ELR (cell line): ENCODE measurements around the gene ACVR1B.

Source experiments
- DNase-seq: peaks from one replicate; pipeline ENCODE4 v3.0.0-alpha.2; 2015; ENCODE audit warnings: low read depth

Gene ACVR1B

DNA sequence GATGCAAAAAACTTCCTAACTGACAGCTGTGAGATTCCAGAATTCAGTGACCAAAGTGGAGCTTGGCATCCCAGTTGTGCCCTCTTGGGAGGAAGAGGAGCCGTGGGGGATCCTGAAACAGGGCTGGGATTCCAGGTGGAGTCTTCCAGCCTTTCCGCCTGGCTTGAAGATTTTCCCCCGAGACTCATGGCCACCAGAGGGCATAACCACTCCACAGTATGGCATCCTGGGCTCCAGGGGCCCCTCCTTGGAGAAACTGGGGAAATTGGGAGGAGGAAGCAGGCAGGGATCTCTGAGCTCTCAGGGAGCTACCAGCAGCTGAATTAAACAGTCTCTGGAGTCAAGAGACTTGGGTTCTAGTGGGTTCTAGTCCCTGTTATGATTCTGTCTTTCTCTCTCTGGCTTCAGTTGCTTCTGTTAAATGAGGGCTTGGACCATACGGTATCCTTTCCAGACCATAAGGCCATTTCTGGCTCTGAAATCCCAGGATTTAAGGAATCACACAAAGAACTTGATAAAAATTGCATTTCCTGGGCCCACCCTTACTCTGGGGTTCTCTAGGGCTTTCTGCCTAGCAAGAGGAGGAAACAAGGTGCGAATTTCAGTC lies 52.6 kb downstream of the ACVR1B start:
- peak; percentile 73 for DNase-seq

DNA sequence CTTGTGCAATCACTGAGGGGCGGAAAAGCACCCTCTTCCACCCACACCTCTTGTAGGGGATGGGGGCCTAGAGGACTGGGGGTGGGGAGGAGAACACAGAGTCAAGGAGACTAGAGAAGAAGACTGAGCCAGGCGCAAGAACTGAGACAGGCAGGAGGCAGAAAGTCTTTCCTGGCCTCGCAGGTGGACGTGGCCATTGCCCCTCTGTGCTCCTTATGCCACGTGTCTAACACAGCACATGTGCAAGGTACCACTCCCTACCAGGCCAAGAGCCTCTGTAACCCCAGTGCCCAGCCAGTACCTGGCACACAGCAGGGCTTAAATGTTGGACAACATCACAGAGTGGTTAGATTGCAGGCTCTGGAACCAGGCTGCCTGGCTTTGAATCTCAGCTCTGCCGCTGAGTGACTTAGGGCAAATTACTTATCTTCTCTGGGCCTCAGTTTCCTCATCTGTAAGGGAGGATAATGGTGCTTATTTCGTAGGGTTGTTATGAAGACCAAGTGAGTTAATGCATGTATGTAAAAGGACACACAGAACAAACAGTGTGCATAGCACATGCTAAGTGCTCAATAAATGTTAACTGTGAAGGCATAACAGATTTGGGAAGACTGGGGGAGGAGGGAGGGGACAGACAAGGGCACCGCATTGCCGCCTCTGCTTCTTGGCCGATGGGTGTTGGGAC lies 53.9 kb downstream of the ACVR1B start:
- DNase-seq, result no peak

DNA sequence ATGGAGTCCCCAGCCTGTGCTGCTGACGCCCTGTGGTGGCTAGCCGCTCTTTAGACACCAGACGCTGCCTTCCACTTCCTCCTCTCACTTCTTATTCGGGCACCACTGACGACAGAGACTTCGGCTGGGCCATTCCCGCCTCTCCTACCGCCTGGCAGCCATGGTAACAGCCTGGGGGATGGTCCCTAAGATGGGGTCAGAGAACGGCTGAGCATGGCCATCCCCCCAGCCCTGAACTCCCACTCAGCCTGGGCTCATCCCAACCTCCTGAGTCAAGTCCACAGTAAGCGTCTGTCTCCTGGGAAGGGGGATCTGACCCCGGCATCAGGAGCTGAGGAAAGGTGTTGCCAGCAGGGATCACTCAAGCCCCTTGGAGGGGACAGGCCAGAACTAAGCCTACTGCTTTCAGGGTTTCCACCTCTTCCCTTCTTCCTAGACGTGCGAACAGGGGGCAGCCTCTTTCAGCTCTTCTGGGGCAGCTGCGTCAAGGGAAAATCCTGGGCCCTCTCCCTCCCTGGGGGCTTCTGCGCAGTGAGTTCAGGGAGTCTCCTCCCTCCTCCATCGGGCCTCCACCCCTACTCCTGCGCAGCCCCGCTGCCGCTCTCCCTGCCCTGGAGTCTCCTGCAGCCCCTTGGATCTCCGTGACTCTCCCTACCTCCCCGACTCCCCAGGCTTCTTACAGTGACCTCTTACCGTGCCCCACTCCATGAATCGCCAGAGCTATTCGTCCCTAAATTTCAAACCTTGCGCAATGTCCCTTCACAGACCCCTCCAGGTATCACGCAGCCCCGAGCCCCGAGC lies 54.6 kb downstream of the ACVR1B start:
- DNase-seq, result no peak

DNA sequence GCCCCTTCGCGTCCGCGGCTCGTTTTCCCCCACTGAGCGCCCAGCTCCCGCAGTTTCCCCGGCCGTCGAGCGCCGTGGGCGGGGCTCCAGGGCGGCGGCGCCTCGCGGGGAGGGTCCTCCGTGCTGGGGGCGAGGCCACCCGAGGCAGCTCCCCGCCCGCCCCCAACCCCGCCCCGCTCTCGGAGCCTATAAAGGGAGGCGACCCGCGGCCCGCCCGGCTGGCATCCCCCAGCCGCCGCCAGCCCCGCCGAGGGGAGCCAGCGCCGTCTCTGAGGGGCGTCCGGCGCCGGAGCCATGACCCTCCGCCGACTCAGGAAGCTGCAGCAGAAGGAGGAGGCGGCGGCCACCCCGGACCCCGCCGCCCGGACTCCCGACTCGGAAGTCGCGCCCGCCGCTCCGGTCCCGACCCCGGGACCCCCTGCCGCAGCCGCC lies 55.2 kb downstream of the ACVR1B start, which contains the start of gene TAMALIN:
Gene TAMALIN, plus strand, starts transcription at position 221 of the 432 bp plus-strand sequence. Its CDS starts 74 bp downstream, at position 295.
- DNase-seq, result peak; percentile 42

DNA sequence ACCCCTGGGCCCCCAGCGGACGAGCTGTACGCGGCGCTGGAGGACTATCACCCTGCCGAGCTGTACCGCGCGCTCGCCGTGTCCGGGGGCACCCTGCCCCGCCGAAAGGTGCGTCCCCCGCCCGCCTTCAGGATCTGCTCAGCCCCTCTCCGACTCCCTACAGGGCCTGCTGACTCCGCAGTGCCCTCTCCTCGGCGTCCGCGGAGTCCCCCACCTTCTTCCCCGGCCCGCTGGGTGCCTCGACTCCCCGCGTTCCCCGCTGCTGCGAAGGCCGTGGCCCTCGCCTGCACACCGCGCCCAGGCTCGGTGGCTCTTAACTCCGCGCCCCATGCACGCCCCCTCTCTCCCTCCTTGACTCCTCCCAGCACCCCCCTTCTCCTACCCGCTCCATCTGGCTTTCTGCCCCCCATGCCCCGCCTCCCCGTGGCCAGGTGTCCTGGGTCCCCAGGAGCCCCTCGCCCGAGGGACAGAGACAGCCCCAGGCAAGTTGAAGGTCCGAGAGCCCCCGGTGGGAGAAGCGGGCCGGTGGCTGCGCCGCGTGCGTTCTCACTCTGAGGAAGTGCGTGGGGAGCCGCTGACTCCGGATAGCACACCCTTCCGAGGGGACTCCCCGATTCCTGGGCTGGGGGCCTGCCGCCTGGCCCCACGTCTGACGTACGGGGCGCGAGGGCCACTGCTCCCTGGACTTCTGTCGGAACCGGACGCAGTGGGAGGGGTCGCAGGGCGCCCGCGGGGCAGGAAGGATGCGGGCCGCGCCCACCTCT lies 55.8 kb downstream of the ACVR1B start:
- no peak for DNase-seq

DNA sequence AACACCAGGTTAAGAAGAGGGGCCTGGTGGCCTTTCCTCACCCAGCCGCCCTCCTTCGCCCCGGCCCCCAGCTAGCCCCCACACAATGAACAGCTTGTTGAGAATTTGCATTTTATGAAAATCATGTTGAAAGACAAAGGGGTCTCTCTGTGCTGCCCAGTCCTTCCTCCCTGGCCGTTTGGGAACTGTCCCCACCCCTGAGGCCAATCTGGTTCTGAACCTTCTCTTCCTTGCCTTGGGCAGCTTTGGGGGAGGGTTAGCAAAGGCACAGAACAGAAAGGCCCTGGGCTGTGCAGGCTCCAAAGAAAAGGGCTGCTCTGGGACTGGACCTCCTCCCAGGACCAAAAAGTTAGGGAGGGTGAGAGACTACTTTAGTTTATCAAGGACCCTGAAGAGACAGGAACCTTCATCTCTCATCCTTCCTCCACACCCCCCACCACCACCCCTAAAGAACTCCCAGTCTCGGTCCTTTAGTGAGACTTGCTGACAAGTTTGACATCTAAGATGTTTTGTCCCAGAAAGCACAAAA lies 56.5 kb downstream of the ACVR1B start:
- DNase-seq, result no peak

DNA sequence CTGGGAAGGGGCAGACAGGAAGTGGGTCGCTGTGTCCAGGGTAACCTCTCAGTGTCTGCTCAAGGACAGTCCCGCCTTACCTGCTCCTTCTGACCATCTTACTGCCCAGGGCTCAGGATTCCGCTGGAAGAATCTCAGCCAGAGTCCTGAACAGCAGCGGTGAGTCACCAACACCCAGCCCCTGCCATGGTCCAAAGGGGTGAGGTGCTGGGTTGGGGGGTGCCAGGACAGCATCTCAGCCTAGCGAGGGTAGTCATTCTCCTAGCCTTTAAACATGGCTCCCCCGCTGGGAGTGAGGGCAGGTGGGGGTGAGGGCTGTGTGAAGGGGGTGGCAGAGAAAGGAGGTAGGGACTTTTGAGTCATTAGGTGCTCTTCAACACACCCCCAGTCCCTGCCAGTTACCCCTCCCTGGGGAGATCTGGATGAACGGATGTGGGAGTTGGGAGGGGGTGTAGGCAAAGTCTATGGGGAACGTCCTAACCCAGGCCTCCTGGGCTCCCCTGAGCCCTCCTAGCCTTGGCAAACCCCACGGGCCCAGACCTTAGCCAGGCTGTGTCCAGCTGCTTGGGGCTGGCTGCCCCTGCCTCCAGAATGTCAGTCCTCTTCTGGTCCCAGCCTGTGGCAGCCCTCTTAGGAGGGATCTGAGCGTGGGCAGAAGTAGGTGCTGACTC lies 57.7 kb downstream of the ACVR1B start:
- DNase-seq, result no peak

DNA sequence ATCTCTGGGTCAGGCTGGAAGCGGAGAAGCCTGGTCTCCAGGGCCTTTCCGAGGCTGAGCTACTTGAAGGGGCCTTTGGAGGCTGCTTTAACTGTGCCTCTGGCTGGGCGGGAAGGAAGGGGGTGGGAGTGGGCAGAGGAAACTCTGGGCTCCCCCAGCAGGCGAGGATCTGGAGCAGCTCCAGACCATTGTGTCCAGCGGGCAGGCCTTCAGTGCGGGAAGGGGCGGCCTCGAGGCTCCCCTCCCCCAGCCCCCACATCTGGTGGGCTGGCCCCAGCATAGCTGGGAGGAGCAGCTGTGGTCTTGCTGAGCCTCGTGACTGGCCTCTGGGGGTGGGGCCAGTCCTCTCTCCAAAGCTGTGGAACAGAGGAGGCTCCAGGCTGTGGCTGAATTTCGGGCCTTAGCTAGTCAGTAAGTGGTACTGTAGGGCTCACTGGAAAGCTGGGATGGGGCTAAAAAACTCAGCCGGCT lies 58.7 kb downstream of the ACVR1B start:
- DNase-seq, result peak; percentile 30

DNA sequence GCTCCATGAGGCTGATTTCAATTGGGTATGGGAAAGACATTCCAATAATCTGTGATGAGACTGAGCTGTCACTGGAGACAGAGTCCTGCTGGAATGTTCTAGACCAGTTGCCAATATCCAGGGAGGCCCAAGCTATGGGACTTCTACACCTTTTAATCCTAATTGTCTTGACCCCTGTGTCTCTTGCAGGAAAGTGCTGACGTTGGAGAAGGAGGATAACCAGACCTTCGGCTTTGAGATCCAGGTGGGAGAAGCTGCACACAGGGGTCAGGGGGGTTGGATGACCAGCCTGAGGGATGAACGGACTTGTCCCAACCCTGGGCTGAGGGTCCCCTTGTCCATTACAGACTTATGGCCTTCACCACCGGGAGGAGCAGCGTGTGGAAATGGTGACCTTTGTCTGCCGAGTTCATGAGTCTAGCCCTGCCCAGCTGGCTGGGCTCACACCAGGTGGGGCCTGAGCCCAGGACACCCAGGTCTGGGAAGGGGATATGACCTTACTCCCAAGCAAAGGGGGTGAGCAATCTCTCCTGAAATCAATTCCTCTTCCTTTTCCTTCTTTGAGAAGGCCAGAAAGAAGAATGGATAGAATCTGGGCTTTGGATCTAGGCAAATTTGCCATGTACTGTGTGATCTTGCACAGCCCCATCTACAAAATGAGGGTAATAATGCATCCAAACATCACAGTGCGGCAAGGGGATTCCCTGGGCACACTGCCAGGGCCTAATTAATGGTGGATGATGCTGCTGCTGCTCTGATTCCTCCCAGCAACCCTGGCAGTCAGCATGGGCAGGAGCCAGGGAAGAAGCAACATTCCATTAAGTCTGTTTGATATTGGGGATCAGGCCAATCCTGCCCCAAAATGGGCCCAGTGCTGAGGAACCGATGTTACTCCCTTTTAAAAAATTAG lies 59.4 kb downstream of the ACVR1B start:
- DNase-seq, result no peak

DNA sequence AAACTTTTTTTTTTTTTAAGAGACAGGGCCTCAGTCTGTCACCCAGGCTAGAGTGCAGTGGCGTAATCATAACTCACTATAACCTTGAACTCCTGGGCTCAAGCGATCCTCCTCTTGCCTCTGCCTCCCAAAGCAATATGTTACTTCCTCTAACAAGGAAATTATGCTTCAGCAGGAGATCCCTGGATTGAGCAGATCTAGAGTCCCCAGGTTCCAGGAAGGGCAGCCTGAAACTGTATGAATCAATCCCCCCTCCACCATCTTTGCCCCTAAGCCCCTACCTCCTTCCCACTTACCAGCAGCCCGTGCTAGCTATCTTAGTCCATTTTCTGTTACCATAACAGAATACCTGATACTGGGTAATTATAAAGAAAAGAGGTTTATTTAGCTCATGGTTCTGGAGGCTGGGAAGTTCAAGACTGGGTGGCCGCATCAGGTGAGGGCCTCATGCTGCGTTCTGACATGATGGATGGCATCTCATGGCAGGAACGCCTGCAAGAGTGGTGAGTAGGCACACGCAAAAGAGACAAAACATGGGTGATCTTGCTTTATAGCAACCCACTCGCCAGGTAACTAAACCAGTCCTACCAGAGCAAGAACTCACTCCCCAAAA lies 60.2 kb downstream of the ACVR1B start:
- DNase-seq, result no peak

DNA sequence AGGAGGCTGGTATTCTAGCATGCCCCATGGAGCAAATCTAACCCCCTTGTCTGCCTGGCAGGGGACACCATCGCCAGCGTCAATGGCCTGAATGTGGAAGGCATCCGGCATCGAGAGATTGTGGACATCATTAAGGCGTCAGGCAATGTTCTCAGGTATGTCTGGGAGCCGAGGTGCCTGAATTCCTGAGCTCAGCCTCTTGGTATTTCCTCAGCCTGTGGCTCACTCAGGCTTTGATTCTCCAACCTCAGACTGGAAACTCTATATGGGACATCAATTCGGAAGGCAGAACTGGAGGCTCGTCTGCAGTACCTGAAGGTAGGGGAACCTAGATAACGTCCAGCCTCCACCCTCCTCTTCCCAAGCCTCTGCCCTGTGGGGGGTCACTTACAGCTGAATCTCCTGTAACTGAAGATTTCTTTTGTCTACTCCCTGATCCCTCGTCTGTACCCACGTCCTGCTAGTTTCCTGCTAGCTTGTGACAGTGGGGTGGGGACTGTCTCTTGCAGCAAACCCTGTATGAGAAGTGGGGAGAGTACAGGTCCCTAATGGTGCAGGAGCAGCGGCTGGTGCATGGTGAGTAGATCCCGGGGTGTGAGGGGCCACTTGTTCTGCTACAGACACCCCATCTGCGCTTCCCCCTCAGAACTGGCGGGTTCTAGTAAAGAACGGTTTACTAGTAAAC lies 62.3 kb downstream of the ACVR1B start:
- DNase-seq, result no peak

DNA sequence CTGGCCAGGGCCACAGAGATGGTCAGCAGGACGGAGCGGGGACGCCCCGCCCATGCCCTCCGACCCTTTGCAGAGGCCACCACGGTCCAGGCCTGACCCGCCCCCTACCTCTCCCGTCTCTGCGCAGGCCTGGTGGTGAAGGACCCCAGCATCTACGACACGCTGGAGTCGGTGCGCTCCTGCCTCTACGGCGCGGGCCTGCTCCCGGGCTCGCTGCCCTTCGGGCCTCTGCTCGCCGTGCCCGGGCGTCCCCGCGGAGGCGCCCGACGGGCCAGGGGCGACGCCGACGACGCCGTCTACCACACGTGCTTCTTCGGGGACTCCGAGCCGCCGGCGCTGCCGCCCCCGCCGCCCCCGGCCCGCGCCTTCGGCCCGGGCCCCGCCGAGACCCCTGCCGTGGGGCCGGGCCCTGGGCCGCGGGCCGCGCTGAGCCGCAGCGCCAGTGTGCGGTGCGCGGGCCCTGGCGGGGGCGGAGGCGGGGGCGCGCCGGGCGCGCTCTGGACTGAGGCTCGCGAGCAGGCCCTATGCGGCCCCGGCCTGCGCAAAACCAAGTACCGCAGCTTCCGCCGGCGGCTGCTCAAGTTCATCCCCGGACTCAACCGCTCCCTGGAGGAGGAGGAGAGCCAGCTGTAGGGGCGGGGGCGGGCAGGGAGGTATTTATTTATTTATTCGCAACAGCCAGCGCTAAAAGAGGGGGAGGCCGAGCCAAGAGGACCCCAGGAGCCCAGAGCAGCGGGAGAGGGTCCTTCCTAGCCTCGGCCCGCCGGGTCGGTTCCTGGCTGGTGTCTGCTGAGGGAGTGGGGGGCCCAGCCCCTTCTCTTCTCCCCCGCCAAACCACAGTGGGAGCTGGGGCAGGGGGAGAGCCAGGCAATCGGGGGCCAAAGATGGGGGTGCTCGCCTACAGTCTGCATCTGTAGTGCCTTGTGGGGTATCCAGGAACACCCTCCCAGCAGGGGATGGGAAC lies 63.4 kb downstream of the ACVR1B start:
- DNase-seq, result no peak

DNA sequence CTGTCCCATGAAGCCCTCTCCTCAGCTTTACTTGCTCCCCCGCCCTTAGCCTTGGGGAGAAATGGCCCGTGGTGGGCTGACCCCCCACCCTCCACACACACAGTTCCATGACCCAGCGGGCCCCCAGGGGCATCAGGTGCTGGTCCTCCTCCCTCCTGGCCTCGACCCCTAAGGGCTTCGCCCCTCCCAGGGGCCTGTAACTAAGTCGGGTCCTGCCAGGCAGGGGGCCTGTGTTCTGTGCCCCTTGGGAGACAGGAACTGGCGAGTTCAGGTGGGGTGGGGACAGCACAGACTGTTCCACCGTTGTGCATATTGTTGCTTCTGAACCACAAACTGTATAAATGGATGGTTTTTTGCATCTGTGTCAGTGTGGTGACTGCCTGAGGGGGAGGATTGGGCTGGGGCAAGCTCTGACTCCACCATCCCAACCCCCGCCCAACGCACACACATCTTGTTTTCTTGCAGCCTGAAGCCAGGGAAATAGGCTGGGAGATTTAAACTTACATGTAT lies 64.1 kb downstream of the ACVR1B start:
- DNase-seq, result no peak

DNA sequence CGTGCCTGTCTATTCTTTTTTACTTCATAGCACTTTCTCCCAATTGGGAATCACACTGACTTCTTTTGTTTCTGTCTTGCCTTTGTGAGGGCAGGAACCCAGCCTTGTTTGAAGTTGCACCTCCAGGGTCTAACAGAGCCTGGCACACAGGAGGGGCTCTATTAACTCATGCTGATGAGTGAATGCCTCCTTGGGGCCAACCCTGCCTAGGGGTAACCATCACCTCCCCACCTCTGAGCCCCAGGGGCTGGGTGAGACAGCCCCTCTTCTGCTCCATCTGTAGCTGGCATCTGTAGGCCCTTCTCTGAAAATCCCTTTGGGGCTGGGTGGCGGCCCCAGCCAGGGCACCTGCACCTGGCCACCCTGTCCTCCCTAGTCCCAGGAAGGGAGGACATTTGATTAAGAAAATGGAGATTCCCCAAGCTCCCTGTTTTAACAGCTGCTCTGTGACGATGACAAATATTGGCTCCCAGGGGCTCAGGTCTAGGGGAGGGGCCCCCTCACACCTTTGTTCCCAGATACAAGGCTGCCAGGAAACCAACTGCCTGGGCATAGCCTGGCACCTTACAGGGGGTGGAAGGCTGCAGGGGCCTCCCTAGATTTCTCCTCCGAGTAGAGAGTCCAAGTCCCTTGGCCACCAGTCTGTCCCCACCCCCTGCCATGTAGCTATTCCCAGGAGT lies 67.1 kb downstream of the ACVR1B start:
- no peak for DNase-seq

DNA sequence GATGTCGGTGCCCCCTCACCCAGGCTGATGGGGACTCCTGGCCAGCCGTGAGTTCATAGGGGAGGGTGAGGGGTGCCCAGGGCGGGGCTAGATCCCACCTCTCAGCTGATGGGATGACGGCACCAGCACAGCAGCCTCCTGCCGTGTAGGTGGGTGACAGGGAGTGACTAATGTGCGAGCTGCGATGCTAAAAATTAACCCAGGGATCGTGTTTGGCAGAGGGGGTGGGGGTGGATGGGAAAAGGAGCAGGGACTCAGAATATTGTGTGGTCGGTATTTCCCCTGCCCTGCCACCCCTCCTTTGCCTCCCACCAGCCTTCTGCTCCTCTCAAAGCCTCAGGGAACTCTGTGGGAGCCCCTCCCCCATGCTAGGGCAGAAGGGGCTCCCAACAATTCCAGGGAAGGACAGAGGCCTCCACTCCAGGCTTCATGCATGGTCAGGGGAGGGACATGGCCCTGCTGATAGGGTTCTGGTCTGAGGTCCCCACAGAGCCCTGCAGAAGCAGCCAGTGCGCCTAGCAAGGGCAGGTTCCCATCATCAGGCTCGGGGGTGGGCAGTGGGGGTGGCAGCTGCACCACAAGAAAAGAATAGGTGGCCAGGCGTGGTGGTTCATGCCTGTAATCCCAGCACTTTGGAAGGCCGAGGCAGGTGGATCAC lies 67.7 kb downstream of the ACVR1B start:
- no peak for DNase-seq

DNA sequence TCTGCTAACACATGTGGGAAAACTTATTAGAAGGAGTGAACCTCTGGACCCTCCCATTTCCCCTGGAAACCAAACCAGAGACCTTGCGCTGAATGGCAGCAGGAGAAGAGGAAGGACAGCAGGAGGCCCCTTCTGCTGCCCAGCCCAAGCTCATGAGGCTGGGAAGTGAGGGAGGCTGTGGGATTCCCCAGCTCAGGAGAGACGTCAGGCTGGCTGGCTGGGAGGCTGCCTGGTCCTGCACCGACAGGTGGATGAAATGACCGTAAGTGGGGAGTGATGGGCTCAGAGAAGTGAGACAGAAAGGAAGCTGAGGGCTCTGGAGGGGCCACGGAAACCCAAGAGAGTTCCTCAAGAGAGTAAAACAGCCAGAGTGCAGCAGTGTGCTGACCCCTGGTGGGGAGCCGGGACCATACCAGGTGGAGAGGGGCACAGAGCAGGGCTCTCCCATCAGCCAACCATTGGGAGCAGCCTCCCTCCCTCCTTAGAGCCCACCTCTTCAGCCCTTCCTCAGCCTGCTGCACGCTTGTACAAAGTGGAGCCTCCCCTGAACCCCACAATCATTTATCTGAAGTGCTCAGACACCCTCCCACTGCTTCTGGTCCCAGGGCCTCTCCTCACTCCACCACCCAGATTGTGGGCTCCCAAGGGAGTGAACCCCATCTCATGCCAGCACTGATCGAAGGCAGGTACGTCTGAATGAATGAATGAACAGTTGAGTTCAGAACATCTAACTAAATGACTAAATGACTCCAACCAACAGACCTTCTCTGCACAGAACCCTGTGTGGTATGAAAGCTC lies 69.2 kb downstream of the ACVR1B start:
- DNase-seq, result peak; percentile 63
